ACHN (cell line): ENCODE measurements around the gene FBLN7.
"Not testable (repeated sequence)": the region's sequence is repeated elsewhere in the genome, so short reads cannot be mapped to it uniquely, and the experiment has no call there.

Experiments used
- DNase-seq: peaks from one replicate; pipeline ENCODE4 v3.0.0-alpha.2; 2015
- in situ Hi-C: cut with HindIII; loops from 2 replicates; pipeline ENCODE4 v1.10.0; 2017; ENCODE audit warnings: low sequenced_read_pairs, low pct_ligation_motif_present, low pct_unique_long_range_greater_than_20kb

The FBLN7 gene

DNA sequence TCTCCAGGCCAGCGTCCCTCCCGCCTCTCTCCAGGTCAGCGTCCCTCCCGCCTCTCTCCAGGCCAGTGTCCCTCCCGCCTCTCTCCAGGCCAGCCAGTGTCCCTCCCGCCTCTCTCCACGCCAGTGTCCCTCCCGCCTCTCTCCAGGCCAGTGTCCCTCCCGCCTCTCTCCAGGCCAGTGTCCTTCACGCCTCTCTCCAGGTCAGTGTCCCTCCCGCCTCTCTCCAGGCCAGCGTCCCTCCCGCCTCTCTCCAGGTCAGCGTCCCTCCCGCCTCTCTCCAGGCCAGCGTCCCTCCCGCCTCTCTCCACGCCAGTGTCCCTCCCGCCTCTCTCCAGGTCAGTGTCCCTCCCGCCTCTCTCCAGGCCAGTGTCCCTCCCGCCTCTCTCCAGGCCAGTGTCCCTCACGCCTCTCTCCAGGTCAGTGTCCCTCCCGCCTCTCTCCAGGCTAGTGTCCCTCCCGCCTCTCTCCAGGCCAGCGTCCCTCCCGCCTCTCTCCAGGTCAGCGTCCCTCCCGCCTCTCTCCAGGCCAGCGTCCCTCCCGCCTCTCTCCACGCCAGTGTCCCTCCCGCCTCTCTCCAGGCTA lies 939 bp downstream of the FBLN7 start:
- in situ Hi-C loops, DNase-seq: not testable (repeated sequence)

DNA sequence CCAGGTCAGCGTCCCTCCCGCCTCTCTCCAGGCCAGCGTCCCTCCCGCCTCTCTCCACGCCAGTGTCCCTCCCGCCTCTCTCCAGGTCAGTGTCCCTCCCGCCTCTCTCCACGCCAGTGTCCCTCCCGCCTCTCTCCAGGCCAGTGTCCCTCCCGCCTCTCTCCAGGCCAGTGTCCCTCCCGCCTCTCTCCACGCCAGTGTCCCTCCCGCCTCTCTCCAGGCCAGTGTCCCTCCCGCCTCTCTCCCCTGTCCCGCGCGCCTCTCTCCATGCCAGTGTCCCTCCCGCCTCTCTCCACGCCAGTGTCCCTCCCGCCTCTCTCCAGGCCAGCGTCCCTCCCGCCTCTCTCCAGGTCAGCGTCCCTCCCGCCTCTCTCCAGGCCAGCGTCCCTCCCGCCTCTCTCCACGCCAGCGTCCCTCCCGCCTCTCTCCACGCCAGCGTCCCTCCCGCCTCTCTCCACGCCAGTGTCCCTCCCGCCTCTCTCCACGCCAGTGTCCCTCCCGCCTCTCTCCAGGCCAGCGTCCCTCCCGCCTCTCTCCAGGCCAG lies 1.5 kb downstream of the FBLN7 start:
- DNase-seq, in situ Hi-C loops: not testable (repeated sequence)

- in situ Hi-C loops, result no loop called here
- no peak for DNase-seq
Measured at GRCh38 chr2:112140205-112140802, 2.1 kb downstream of the FBLN7 start.

DNA sequence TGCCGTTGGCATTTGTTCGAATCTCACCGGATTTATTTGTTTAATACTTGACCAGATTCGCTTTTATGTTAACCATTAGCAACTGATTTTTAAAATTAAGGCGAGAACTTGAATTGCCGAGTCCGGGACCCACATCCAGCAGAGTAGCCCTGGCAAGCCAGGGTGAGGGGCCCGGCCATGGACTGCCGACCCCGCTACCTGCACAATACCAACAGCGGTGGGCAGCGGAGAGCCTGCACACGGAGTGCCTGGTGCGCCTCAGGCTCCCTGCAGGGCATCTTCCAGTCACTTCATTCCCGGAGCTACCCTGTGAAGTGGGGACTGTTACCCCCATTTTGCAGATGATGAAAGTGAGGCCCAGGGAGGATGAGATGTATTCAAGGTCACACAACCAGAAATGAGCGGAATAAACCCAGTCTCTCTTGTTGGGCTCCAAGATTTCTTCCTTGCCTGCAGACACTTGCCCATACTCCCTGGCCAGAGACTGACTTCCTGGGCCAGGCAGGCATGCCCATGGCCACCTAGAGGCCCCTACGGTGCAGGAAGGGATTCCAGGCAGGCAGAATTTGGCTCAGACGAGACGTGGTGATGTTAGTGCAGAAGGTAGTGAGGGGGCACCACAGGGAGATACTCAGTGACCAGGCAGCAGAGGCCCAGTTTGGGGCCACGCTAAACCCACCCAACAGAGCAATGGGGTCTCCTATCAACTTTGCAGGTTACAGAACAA lies 2.9 kb downstream of the FBLN7 start:
- in situ Hi-C loops, result no loop called here
- no peak for DNase-seq

- in situ Hi-C loops, result no loop called here
- DNase-seq, result no peak
Measured at GRCh38 chr2:112141626-112142007, 3.4 kb downstream of the FBLN7 start.

- DNase-seq, result no peak
- in situ Hi-C loops, result no loop called here
Measured at GRCh38 chr2:112142525-112143078, 4.4 kb downstream of the FBLN7 start.

- in situ Hi-C loops, result no loop called here
- no peak for DNase-seq
Measured at GRCh38 chr2:112143150-112143549, 5.0 kb downstream of the FBLN7 start.

- no peak for DNase-seq
- in situ Hi-C loops, result no loop called here
Measured at GRCh38 chr2:112144966-112145365, 6.8 kb downstream of the FBLN7 start.

GRCh38 chr2:112147382-112148168 lies 9.4 kb downstream of the FBLN7 start:
- in situ Hi-C loops, result no loop called here
- DNase-seq, result no peak

- in situ Hi-C loops, result no loop called here
- no peak for DNase-seq
Measured at GRCh38 chr2:112148477-112148876, 10.3 kb downstream of the FBLN7 start.

DNA sequence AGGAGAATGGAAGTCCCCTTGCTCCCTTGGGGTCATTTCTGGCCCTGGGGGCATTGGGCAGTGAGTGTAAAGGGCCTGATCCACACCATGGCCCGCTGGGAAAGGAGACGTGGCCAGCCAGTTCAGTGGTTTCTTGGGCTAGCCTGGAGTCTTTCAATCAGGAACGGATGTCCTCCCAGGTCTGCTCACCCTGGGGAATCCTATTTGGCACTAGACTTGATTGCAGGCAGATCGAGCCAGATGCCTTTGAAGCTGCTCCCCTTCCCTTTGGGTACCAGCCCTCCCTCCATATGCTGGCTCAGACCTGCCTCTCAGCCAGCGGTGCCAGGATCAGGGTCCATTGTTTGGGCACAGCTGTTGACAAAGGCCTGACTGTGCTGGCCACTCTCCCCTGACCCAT lies 11.0 kb downstream of the FBLN7 start:
- DNase-seq, result no peak
- in situ Hi-C loops, result no loop called here

- in situ Hi-C loops, result no loop called here
- no peak for DNase-seq
Measured at GRCh38 chr2:112149866-112150435, 11.8 kb downstream of the FBLN7 start.

- in situ Hi-C loops, result no loop called here
- peak; percentile 54 for DNase-seq
Measured at GRCh38 chr2:112150447-112150846, 12.3 kb downstream of the FBLN7 start.

GRCh38 chr2:112150851-112151250 lies 12.7 kb downstream of the FBLN7 start:
- DNase-seq, result no peak
- in situ Hi-C loops, result no loop called here

- no peak for DNase-seq
- in situ Hi-C loops, result no loop called here
Measured at GRCh38 chr2:112151271-112151670, 13.1 kb downstream of the FBLN7 start.

GRCh38 chr2:112151701-112152440 lies 13.7 kb downstream of the FBLN7 start:
- in situ Hi-C loops, result no loop called here
- DNase-seq, result no peak

DNA sequence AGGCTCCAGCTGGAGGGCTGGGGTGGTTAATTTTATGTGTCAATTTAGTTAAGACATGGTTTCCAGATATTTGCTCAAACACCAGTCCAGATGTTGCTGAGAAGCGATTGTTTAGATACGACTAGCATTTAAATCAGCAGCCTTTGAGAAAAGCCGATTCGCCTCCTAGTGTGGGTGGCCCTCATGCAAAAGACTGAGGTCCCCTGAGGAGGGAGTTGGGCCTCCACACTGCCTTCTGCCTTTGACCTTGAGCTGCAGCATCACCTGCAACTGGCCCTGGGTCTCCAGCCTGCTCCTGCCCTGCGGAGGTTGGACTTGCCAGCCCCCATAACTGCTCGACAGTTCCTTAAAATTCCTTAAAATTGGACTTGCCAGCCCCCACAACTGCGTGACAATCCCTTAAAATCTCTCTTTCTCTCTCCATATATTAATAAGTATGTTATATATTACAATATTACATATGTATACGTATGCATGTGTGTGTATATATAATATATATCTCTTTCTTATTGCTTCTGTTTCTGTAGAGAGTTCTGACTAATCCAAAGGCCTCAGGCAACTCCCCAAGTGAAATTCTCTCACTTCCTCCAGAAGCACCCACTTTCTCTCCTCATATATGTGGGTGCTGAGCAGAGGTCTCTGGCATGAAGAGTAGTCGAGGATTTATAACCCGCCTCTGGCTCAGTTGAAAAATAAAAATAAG lies 14.4 kb downstream of the FBLN7 start:
- DNase-seq, result no peak
- in situ Hi-C loops, result no loop called here
